Stomach (tissue), 19 donors: ENCODE measurements around the gene GPR158. TPM values are rescaled to one million over a fixed set of nuclear protein-coding genes. Genes with fewer than 3 reads are reported as not detected.
A peak's percentile ranks its signal among the peaks of the same experiment; 100 is the strongest.

Experiments
- DNase-seq, 2 donors: peaks; one replicate each; pipeline versions ENCODE4 v3.0.0 to v3.0.0-alpha.2; 2013 to 2019
- H3K27ac ChIP-seq, 5 donors: fragments of 200-600 bp in 4 of 5; sonication (generic) in 4 of 5; one replicate each; pipeline ENCODE4 v1.5.1; 2013 to 2019; ENCODE audit warnings: mild to moderate bottlenecking in 1 of 5, moderate library complexity in 1 of 5
- H3K27me3 ChIP-seq, 3 donors: fragments of 200-600 bp; sonication (generic); one replicate each; pipeline ENCODE4 v1.5.1; 2017 to 2019; ENCODE audit warnings: mixed run types in 1 of 3
- H3K36me3 ChIP-seq, 4 donors: fragments of 200-600 bp; sonication (generic); 1 replicate in 3 of 4; 2 replicates in 1 of 4; pipeline ENCODE4 v1.5.1; 2016 to 2019
- H3K4me1 ChIP-seq, 4 donors: fragments of 200-600 bp; sonication (generic); one replicate each; pipeline ENCODE4 v1.5.1; 2016 to 2019
- H3K4me3 ChIP-seq, 4 donors: fragments of 200-600 bp; sonication (generic) in 3 of 4; one replicate each; pipeline ENCODE4 v1.5.1; 2016 to 2019; ENCODE audit warnings: mild to moderate bottlenecking in 1 of 4
- H3K9me3 ChIP-seq, 4 donors: fragments of 200-600 bp; sonication (generic); one replicate each; pipeline ENCODE4 v1.5.1; 2016 to 2019
- EP300 ChIP-seq: sonication (generic); formaldehyde crosslinking; IDR thresholded peaks from one replicate; pipeline ENCODE4 v1.6.1; 2017; ENCODE audit warnings: antibody characterized with exemption
- POLR2A ChIP-seq, 4 donors: fragments of 450-650 bp; IDR thresholded peaks; one replicate each; pipeline ENCODE4 v1.6.1; 2016; ENCODE audit warnings: antibody characterized with exemption in 4 of 4, control low read depth in 2 of 4, mild to moderate bottlenecking in 1 of 4, moderate library complexity in 1 of 4
- POLR2AphosphoS5 ChIP-seq, 3 donors: sonication (generic); formaldehyde crosslinking; IDR thresholded peaks; one replicate each; pipeline ENCODE4 v1.6.1; 2016; ENCODE audit warnings: antibody characterized with exemption in 3 of 3
- WGBS, 5 donors: extraction: QIAGEN DNeasy Blood & Tissue Kit in 3 of 5; methylation state at CpG; one replicate each; pipeline versions ENCODE4 v1.1.5 to v1.1.7; 2013 to 2018; 5-methylcytosine and 5-hydroxymethylcytosine counted together
- intact Hi-C: fragments of 100-400 bp; cut with DNase I; formaldehyde crosslinking; loops from one replicate; pipeline ENCODE4 v1.15.1; 2023; ENCODE audit warnings: low total_unique reads
- long read RNA-seq, 10 donors: transcript quantifications; one replicate each; lab custom pipeline, GENCODE V29; 2026
- polyA plus RNA-seq, 3 donors: library from polyadenylated mRNA; stranded (reverse); fragments of 200-250 nt; gene quantifications; one replicate each; pipeline ENCODE4 v1.2.3, GENCODE V29; 2013
- total RNA-seq, 5 donors: library from RNA; depleted of rRNA; stranded (reverse); fragments of >200 nt; gene quantifications; one replicate each; pipeline versions ENCODE4 v1.1.0 to v1.2.3, GENCODE V29; 2014 to 2016
- TF ChIP-seq, protein P1 (sequence below), 7 experiments: fragments of 450-650 bp in 4 of 7; fragments of 200-600 bp in 3 of 7; sonication (generic) in 3 of 7; IDR thresholded peaks; one replicate each; pipeline ENCODE4 v1.5.1; 2016 to 2019; ENCODE audit warnings: antibody characterized with exemption in 7 of 7, control low read depth in 2 of 7, mild to moderate bottlenecking in 1 of 7
- donor health status: healthy with polysubstance abuse.
- donor health status: Bipolar disorder and iron deficiency.
- donor health status: healthy.

Gene GPR158, protein sequence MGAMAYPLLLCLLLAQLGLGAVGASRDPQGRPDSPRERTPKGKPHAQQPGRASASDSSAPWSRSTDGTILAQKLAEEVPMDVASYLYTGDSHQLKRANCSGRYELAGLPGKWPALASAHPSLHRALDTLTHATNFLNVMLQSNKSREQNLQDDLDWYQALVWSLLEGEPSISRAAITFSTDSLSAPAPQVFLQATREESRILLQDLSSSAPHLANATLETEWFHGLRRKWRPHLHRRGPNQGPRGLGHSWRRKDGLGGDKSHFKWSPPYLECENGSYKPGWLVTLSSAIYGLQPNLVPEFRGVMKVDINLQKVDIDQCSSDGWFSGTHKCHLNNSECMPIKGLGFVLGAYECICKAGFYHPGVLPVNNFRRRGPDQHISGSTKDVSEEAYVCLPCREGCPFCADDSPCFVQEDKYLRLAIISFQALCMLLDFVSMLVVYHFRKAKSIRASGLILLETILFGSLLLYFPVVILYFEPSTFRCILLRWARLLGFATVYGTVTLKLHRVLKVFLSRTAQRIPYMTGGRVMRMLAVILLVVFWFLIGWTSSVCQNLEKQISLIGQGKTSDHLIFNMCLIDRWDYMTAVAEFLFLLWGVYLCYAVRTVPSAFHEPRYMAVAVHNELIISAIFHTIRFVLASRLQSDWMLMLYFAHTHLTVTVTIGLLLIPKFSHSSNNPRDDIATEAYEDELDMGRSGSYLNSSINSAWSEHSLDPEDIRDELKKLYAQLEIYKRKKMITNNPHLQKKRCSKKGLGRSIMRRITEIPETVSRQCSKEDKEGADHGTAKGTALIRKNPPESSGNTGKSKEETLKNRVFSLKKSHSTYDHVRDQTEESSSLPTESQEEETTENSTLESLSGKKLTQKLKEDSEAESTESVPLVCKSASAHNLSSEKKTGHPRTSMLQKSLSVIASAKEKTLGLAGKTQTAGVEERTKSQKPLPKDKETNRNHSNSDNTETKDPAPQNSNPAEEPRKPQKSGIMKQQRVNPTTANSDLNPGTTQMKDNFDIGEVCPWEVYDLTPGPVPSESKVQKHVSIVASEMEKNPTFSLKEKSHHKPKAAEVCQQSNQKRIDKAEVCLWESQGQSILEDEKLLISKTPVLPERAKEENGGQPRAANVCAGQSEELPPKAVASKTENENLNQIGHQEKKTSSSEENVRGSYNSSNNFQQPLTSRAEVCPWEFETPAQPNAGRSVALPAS (N-terminal part only)
- total RNA-seq (1 to 10 TPM in 1 of 5 donors, not detected in 4; 1.1 TPM), polyA plus RNA-seq (under 1 TPM; 0.05 to 0.25 (median 0.15) TPM)
- long read RNA-seq, donor 1, result 0 reads
- long read RNA-seq, donor 2, result 0 reads
- long read RNA-seq, donor 3, result 0 reads
- long read RNA-seq, donor 4, result 0 reads
- long read RNA-seq, donor 5, result 0 reads
- long read RNA-seq, donor 6, result 0 reads
- long read RNA-seq, donor 7, result 0 reads
- long read RNA-seq, donor 8, result 0 reads
- long read RNA-seq, donor 9, result 0 reads
- long read RNA-seq, donor 10, result 0 reads

DNA sequence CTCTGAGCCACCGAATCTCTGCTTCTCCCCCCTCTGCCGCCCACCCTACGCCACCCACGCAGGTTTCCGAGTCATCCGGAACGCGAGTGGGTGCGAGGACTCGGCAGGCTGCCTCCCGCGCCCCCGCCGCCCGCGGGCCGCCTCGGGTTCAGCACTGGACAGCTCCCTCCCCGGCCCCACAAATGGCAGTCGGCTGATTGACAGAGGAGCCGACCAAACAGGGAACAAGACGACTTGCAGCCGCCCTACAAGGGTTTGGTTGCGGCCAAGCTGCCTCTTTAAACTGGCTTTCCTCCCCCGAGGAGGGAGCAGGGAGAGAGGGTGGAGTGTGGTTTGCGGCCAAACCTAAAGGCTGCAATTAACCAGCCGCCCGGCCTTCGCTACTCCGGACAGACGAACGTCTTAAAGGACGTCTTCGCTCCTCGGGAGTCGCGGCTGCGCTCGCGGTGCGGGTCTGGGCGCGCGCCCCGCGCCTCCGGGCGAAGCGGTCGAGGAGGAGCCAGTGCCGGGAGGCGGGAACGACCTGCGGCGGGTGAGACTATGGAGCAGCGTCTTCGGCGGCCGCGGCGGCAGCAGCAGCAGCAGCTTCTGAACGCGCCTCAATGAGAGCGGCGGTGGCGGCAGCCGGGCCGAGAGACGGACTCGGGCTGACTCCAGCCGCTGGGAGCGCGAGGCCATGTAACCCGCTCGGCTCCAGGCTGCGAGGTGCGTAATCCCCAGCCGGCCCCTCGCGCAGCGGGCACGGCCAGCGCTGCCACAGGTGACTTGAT is at the start of gene GPR158:
Gene GPR158 (plus strand): TSS at position 541 of the 770 bp plus-strand sequence. CDS start 420 bp downstream, outside the sequence.
- peak within 1 kb of the TSS; percentile 47 to 76 (median 56) for H3K4me3 ChIP-seq
- intact Hi-C loops, result no loop called here
- no peaks in the 10 kb centered on the region for H3K36me3 ChIP-seq
- no peaks in the 10 kb centered on the region for H3K9me3 ChIP-seq
- peaks cover 12 to 76% (median 44%) of the 10 kb centered on the region in 3 donors for H3K27me3 ChIP-seq
- peaks cover 10 to 28% (median 25%) of the 10 kb centered on the region in 4 donors for H3K4me1 ChIP-seq
- TF ChIP-seq, protein P1, sequence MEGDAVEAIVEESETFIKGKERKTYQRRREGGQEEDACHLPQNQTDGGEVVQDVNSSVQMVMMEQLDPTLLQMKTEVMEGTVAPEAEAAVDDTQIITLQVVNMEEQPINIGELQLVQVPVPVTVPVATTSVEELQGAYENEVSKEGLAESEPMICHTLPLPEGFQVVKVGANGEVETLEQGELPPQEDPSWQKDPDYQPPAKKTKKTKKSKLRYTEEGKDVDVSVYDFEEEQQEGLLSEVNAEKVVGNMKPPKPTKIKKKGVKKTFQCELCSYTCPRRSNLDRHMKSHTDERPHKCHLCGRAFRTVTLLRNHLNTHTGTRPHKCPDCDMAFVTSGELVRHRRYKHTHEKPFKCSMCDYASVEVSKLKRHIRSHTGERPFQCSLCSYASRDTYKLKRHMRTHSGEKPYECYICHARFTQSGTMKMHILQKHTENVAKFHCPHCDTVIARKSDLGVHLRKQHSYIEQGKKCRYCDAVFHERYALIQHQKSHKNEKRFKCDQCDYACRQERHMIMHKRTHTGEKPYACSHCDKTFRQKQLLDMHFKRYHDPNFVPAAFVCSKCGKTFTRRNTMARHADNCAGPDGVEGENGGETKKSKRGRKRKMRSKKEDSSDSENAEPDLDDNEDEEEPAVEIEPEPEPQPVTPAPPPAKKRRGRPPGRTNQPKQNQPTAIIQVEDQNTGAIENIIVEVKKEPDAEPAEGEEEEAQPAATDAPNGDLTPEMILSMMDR (IDR thresholded peaks at IDR 0.05), result no peak
- peak in 2 of 3 donors; percentile 6 to 30 for TF ChIP-seq POLR2AphosphoS5 (IDR thresholded peaks at IDR 0.05)
- WGBS, 5 donors, result 0 to 8% (median 2%) methylated on average over 41 to 83 of the region's 83 CpGs
- H3K27ac ChIP-seq, result peak within 1 kb of the TSS in 1 of 5 donors; percentile 55
- DNase-seq, result peak; percentile 91 to 97

DNA sequence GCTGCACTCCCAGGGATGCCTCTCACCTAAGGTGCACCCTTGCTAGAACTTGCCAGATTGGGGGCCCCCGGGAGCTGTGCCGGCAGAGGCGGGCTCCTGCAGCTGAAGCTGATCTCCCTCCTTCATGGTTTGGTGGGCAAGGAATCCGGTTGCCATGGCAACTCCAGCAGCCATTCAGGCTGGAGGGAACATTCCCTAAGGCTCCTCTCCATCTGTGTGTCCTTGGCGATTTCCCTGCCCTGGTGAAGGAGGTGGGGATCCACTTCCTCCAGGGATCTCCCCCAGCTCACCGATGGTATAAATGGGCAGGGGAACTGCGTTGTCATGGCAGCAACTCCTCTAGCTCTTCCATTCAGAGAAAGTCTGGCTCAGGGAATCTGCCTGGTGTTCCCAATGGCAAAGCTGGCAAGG is 49.6 kb upstream of the GPR158 start:
- Histone ChIP-seq H3K36me3 (no peaks in the 10 kb centered on the region), H3K9me3 (no peaks in the 10 kb centered on the region), H3K4me3 (no peak overlapping the region), H3K4me1 (no peaks in the 10 kb centered on the region), H3K27me3 (peaks cover 0 to 11% (median 0%) of the 10 kb centered on the region in 3 donors), H3K27ac (no peak overlapping the region)
- intact Hi-C loops, result no loop called here
- no peak for DNase-seq
- WGBS, 5 donors, result 39 to 61% (median 52%) methylated on average over 5 to 7 of the region's 7 CpGs
- TF ChIP-seq POLR2A (IDR thresholded peaks at IDR 0.05) (no peak), EP300 (no peak), POLR2AphosphoS5 (IDR thresholded peaks at IDR 0.05) (no peak)
- TF ChIP-seq, protein P1 (IDR thresholded peaks at IDR 0.05), result no peak

DNA sequence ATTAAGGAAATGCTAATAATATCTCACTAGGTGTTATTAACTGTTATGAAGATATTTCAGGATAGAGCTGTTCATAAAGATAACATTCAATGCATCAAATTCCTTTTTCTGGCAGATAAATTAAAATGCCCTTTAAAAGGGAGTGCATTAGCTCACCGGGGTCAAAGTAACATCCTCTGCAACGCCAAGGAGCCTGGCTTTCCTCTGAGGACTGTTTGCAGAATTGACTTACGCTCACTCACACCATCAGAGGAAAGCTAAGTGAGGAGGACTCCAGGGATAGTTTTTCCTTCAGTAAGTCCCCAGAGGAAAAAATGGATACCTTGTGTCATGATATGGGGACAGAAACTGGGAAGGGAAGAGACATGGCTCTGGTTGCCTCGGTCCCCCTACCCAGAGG is 45.2 kb upstream of the GPR158 start:
- intact Hi-C loops, result no loop called here
- DNase-seq, result no peak
- H3K36me3 ChIP-seq, result no peaks in the 10 kb centered on the region
- no peak overlapping the region for H3K27ac ChIP-seq
- H3K4me1 ChIP-seq, result no peaks in the 10 kb centered on the region
- peaks cover 0 to 13% (median 6%) of the 10 kb centered on the region in 4 donors for H3K9me3 ChIP-seq
- no peak overlapping the region for H3K4me3 ChIP-seq
- peaks cover 0 to 8% (median 0%) of the 10 kb centered on the region in 3 donors for H3K27me3 ChIP-seq
- TF ChIP-seq EP300 (no peak), POLR2A (IDR thresholded peaks at IDR 0.05) (no peak), POLR2AphosphoS5 (IDR thresholded peaks at IDR 0.05) (no peak)
- TF ChIP-seq, protein P1 (IDR thresholded peaks at IDR 0.05), result no peak
- WGBS, 5 donors, result 65 to 79% (median 67%) methylated on average over 4 of the region's 4 CpGs
